Measurements from ENCODE around the gene DRC3.

DNA sequence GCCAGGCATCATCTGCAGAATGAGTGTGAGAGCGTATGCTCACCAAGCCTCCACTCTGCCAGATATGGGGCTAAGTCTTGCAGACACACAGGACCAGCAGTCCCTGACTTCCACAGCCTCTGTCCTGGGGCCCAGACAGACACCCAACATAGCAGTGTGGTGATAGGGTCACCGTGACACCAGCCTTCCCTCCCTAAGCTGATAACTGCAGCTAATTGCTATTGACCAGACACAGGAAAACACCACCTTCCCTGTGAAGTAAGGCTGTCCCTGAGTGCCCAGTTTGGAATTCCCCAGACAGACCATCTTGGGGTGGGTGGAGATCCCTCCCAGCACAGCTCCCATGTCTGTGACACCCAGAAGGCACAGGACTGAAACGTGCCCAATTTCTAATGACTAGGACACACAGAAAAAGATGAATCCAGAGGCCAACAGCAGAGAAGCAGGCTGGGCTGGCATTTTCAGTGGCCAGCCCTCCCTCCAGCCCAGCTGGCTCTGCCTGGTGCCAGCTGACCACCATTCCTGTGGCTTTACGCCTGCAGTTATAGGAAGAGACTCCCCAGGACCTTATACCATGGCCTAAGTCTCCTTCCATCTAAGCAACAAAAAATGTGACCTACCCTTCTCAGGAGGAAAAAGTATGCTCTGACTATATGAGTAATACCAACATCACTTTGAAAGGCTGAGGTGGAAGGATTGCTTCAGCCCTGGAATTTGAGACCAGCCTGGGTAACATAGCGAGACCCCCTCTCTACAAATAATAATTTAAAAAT is 36.0 kb downstream of the DRC3 start:
- TF ChIP-seq, protein P1, sequence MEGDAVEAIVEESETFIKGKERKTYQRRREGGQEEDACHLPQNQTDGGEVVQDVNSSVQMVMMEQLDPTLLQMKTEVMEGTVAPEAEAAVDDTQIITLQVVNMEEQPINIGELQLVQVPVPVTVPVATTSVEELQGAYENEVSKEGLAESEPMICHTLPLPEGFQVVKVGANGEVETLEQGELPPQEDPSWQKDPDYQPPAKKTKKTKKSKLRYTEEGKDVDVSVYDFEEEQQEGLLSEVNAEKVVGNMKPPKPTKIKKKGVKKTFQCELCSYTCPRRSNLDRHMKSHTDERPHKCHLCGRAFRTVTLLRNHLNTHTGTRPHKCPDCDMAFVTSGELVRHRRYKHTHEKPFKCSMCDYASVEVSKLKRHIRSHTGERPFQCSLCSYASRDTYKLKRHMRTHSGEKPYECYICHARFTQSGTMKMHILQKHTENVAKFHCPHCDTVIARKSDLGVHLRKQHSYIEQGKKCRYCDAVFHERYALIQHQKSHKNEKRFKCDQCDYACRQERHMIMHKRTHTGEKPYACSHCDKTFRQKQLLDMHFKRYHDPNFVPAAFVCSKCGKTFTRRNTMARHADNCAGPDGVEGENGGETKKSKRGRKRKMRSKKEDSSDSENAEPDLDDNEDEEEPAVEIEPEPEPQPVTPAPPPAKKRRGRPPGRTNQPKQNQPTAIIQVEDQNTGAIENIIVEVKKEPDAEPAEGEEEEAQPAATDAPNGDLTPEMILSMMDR (IDR thresholded peaks at IDR 0.05): no peak
- no peak for TF ChIP-seq POLR2A (IDR thresholded peaks at IDR 0.05; ENCODE audit: low read depth)

All from esophagus muscularis mucosa (tissue), 3 donors.